NB4 (cell line): ENCODE measurements around the gene EGR2.

Experiments
- MYC ChIP-seq: IDR thresholded peaks from 2 replicates; pipeline ENCODE4 v1.6.1; 2011; ENCODE audit warnings: low read depth, low read length
- POLR2A ChIP-seq: IDR thresholded peaks from 2 replicates; pipeline ENCODE4 v1.6.1; 2011; ENCODE audit warnings: mild to moderate bottlenecking; ENCODE audit not compliant: insufficient read length; ENCODE audit errors: extremely low read depth
- TF ChIP-seq, protein P1 (sequence below): IDR thresholded peaks from one replicate; pipeline ENCODE4 v1.5.1; 2012; ENCODE audit warnings: low read depth, low read length
- TF ChIP-seq, protein P2 (sequence below): IDR thresholded peaks from 2 replicates; pipeline ENCODE4 v1.6.1; 2011; ENCODE audit warnings: low read depth, low read length

DNA sequence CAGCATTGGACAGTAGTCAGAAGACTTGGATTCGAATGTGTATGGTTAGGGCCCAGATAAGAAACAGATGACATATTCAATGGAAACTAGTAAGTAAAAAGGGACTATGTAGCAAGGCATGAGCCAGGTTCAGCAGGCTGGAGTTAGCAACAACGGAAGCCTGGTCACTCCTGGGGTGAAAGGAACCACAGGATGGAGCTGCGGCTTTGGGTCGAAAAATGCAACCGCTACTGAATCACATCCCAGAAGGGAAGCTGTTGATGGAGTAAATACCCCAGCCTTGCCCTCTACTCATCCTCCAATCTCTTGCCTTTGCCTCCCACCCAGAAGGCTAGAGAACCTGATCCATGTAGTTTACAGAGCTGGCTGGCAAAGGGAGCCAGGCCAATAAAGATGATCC is 37.5 kb upstream of the EGR2 start:
- TF ChIP-seq, protein P1, sequence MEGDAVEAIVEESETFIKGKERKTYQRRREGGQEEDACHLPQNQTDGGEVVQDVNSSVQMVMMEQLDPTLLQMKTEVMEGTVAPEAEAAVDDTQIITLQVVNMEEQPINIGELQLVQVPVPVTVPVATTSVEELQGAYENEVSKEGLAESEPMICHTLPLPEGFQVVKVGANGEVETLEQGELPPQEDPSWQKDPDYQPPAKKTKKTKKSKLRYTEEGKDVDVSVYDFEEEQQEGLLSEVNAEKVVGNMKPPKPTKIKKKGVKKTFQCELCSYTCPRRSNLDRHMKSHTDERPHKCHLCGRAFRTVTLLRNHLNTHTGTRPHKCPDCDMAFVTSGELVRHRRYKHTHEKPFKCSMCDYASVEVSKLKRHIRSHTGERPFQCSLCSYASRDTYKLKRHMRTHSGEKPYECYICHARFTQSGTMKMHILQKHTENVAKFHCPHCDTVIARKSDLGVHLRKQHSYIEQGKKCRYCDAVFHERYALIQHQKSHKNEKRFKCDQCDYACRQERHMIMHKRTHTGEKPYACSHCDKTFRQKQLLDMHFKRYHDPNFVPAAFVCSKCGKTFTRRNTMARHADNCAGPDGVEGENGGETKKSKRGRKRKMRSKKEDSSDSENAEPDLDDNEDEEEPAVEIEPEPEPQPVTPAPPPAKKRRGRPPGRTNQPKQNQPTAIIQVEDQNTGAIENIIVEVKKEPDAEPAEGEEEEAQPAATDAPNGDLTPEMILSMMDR: peak; percentile 16
- TF ChIP-seq POLR2A (no peak), MYC (peak; percentile 6)
- TF ChIP-seq, protein P2, sequence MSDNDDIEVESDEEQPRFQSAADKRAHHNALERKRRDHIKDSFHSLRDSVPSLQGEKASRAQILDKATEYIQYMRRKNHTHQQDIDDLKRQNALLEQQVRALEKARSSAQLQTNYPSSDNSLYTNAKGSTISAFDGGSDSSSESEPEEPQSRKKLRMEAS: peak; percentile 53
